Brain pericyte (primary cell): Measurements from ENCODE around the gene IER5L.
"Not testable (repeated sequence)": the region's sequence is repeated elsewhere in the genome, so short reads cannot be mapped to it uniquely, and the experiment has no call there.

Source experiments
- DNase-seq: peaks from one replicate; pipeline ENCODE4 v3.0.0-alpha.2; 2012; ENCODE audit warnings: low read depth, low spot score

Gene IER5L

GRCh38 chr9:129138476-129139232 lies 39.4 kb downstream of the IER5L start:
- no peak for DNase-seq

- no peak for DNase-seq
Observed at GRCh38 chr9:129138144-129138462, 40.0 kb downstream of the IER5L start.

- DNase-seq: no peak
Observed at GRCh38 chr9:129137292-129138143, 40.5 kb downstream of the IER5L start.

GRCh38 chr9:129136446-129137035 lies 41.5 kb downstream of the IER5L start:
- no peak for DNase-seq

GRCh38 chr9:129135476-129135875 lies 42.6 kb downstream of the IER5L start:
- DNase-seq: no peak

GRCh38 chr9:129133082-129133481 lies 45.0 kb downstream of the IER5L start:
- no peak for DNase-seq

GRCh38 chr9:129131300-129132145 lies 46.5 kb downstream of the IER5L start:
- no peak for DNase-seq

GRCh38 chr9:129130791-129131190 lies 47.3 kb downstream of the IER5L start:
- no peak for DNase-seq

- DNase-seq: not testable (repeated sequence)
Observed at GRCh38 chr9:129130271-129130670, 47.8 kb downstream of the IER5L start.

GRCh38 chr9:129128689-129129088 lies 49.4 kb downstream of the IER5L start:
- DNase-seq: no peak

GRCh38 chr9:129126749-129127618 lies 51.1 kb downstream of the IER5L start:
- DNase-seq: no peak
